ENCODE results near the gene SPR.
A peak's percentile ranks its signal among the peaks of the same experiment; 100 is the strongest.

Gene SPR

GRCh38 chr2:72934683-72935610, 47.7 kb downstream of the SPR start:
- no peaks in the 10 kb centered on the region for H3K9me3 ChIP-seq
- H3K36me3 ChIP-seq: no peaks in the 10 kb centered on the region
- no peaks in the 10 kb centered on the region for H3K4me1 ChIP-seq
- peak; percentile 37 for TF ChIP-seq CTCF (IDR thresholded peaks at IDR 0.05; ENCODE audit: low read depth, low read length)
- no peaks in the 10 kb centered on the region for H3K27me3 ChIP-seq
- no peak overlapping the region for H3K4me3 ChIP-seq (ENCODE audit: low read depth, low read length)
- peak; percentile 24 for DNase-seq

GRCh38 chr2:72935611-72935957, 48.4 kb downstream of the SPR start:
- no peaks in the 10 kb centered on the region for H3K4me1 ChIP-seq
- H3K4me3 ChIP-seq (ENCODE audit: low read depth, low read length): no peak overlapping the region
- no peak for TF ChIP-seq CTCF (IDR thresholded peaks at IDR 0.05; ENCODE audit: low read depth, low read length)
- H3K27me3 ChIP-seq: no peaks in the 10 kb centered on the region
- DNase-seq: no peak
- H3K9me3 ChIP-seq: no peaks in the 10 kb centered on the region
- no peaks in the 10 kb centered on the region for H3K36me3 ChIP-seq

- no peak for TF ChIP-seq CTCF (IDR thresholded peaks at IDR 0.05; ENCODE audit: low read depth, low read length)
- H3K4me1 ChIP-seq: no peaks in the 10 kb centered on the region
- no peak for DNase-seq
- H3K4me3 ChIP-seq (ENCODE audit: low read depth, low read length): no peak overlapping the region
- H3K36me3 ChIP-seq: no peaks in the 10 kb centered on the region
- no peaks in the 10 kb centered on the region for H3K27me3 ChIP-seq
- H3K9me3 ChIP-seq: no peaks in the 10 kb centered on the region
Measured at GRCh38 chr2:72936660-72937355, 49.6 kb downstream of the SPR start.

GRCh38 chr2:72937356-72937669, 50.1 kb downstream of the SPR start:
- Histone ChIP-seq H3K4me3 (ENCODE audit: low read depth, low read length) (no peak overlapping the region), H3K36me3 (no peaks in the 10 kb centered on the region), H3K27me3 (no peaks in the 10 kb centered on the region), H3K9me3 (no peaks in the 10 kb centered on the region), H3K4me1 (no peaks in the 10 kb centered on the region)
- no peak for TF ChIP-seq CTCF (IDR thresholded peaks at IDR 0.05; ENCODE audit: low read depth, low read length)
- peak; percentile 49 for DNase-seq

GRCh38 chr2:72938455-72938854, 51.2 kb downstream of the SPR start:
- no peaks in the 10 kb centered on the region for H3K27me3 ChIP-seq
- H3K9me3 ChIP-seq: no peaks in the 10 kb centered on the region
- no peak for TF ChIP-seq CTCF (IDR thresholded peaks at IDR 0.05; ENCODE audit: low read depth, low read length)
- no peaks in the 10 kb centered on the region for H3K36me3 ChIP-seq
- no peak overlapping the region for H3K4me3 ChIP-seq (ENCODE audit: low read depth, low read length)
- DNase-seq: no peak
- no peaks in the 10 kb centered on the region for H3K4me1 ChIP-seq

GRCh38 chr2:72940361-72940760, 53.2 kb downstream of the SPR start:
- Histone ChIP-seq H3K4me1 (no peaks in the 10 kb centered on the region), H3K27me3 (no peaks in the 10 kb centered on the region), H3K4me3 (ENCODE audit: low read depth, low read length) (no peak overlapping the region), H3K36me3 (no peaks in the 10 kb centered on the region), H3K9me3 (no peaks in the 10 kb centered on the region)
- no peak for DNase-seq
- no peak for TF ChIP-seq CTCF (IDR thresholded peaks at IDR 0.05; ENCODE audit: low read depth, low read length)
